Epithelial cell of esophagus (primary cell): ENCODE results near the gene NECAP2.
"Not testable (repeated sequence)": the region's sequence is repeated elsewhere in the genome, so short reads cannot be mapped to it uniquely, and the experiment has no call there.

Source experiments
- DNase-seq: peaks from one replicate; pipeline ENCODE4 v3.0.0; 2010; ENCODE audit warnings: low read depth
- H3K4me3 ChIP-seq: 2 replicates; pipeline ENCODE4 v1.5.1; 2011; ENCODE audit warnings: mild to moderate bottlenecking, low read length, control low read depth
- TF ChIP-seq, protein P1 (sequence below): IDR thresholded peaks from 2 replicates; pipeline ENCODE4 v1.5.1; 2011; ENCODE audit warnings: low read depth, mild to moderate bottlenecking, low read length, control low read depth, inconsistent platforms; ENCODE audit not compliant: insufficient read depth; ENCODE audit errors: missing control alignments

Gene NECAP2

DNA sequence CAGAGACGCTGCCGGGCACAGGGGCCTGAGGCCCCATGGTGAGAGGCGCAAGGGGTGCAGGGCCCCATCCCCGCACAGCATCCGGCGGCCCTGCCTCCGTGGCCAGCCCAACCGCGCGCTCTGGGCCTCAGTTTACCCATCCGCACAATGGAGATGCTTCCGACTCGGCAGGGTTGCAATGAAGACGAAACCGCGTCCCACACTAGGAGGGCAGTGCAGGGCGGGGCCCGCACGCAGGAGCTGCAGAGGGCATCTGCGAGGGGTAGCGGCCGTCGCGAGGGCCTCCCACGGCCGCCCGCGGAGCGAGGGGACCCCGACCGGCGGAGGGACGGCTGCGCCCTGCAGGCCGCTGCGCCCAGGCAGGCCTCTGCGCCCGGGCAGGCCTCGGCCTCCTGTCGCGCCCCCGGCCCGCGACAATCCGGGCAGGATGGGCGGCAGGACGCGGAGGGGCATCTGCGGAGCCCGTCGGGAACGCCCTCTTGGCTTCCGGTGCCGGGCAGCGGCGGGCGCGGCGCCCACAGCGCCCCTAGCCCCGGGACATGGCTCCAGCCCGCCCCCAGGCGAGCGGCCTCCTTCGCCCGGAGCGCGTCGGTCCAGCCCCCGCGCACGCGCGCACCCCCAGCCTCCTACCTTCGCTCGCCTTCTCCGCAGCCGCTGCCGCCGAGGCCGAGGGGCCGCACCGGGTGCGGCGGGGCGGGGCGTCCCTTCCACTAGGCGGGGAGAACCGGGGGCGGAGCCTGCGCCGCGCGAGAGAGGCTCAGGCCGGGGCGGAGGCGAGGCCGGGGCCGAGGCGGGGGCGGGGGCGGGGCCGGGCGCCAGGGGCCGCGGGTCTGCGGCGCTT lies 58.3 kb downstream of the NECAP2 start:
- peak; percentile 74 for DNase-seq
- peak overlapping the region; percentile 68 for H3K4me3 ChIP-seq
- TF ChIP-seq, protein P1, sequence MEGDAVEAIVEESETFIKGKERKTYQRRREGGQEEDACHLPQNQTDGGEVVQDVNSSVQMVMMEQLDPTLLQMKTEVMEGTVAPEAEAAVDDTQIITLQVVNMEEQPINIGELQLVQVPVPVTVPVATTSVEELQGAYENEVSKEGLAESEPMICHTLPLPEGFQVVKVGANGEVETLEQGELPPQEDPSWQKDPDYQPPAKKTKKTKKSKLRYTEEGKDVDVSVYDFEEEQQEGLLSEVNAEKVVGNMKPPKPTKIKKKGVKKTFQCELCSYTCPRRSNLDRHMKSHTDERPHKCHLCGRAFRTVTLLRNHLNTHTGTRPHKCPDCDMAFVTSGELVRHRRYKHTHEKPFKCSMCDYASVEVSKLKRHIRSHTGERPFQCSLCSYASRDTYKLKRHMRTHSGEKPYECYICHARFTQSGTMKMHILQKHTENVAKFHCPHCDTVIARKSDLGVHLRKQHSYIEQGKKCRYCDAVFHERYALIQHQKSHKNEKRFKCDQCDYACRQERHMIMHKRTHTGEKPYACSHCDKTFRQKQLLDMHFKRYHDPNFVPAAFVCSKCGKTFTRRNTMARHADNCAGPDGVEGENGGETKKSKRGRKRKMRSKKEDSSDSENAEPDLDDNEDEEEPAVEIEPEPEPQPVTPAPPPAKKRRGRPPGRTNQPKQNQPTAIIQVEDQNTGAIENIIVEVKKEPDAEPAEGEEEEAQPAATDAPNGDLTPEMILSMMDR = no peak

DNA sequence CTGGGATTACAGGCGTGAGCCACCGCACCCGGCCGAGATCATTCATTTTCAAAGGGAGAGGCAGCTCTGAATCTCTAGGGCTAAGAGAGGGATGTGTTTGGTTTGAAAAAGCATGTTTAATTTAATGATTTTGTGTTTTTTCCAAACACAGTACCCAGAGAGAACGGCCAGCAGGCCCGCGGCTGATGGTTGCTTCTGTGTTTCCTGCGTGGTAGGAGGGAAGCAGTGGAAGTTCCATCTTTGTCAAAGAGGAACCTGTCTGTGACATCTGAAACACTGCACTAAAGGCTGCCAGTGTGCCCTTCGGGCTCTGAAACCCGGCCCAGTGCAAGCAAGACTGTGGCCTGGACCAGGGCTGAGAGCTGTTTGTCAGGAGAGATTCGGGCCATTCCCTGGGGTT lies 59.9 kb downstream of the NECAP2 start:
- H3K4me3 ChIP-seq, DNase-seq: not testable (repeated sequence)

DNA sequence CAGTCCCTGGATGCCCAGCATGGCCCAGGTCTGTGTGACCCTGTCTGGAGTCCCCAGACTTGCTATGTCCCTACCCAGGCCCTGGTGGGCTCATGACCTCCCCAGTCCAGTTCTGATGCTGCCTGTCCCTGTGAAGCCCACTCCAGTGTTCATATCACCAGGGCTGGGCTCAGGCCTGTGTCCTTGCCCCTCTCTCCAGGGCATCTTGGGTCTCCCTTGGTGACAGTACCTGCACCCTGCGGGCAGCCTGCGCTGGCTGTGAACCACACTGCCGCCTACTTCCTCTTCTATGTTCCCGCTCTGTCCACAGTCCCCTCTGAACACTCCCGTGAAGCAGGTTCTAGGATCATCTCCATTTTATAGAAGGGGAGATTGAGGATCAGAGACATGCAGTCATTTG lies 60.5 kb downstream of the NECAP2 start:
- not testable (repeated sequence) for DNase-seq, H3K4me3 ChIP-seq

DNA sequence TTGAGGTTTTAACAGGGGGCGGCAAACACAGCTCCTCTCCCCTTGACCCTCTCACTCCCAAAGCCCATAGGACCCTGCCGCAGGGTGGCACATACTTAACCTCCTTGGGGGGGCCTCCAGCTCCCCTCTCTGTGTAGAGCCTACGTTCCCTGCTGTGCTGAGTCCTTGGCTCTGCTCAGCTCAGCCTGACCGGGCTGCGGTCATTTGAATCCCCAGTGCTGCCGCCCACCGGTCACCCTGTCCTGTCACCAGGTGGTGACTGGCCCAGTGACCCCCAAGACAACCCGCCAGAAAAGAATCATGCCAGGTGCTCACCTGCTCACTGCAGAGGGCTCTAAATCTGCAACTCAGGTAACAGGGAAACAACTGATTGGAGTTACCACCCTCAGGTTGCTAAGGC lies 60.9 kb downstream of the NECAP2 start:
- H3K4me3 ChIP-seq, DNase-seq: not testable (repeated sequence)

DNA sequence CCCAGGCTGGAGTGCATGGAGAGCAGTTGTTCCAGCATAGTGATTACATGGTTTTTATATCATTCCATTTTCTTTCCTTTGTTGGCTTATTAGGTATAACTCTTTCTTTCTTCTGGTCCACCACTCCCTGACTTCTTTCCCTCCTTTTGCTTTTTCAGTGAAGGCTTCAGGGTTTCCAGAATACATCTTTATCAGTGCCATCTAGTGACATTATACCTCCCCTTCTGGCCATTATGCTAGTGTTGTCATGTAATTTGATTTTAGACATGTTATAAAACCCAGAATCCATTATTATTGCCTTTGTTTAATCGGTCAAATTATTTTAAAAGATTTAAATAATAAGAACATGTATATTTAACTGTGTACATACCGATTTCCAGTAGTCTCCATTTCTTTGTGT lies 63.0 kb downstream of the NECAP2 start:
- DNase-seq = no peak
- TF ChIP-seq, protein P1 = no peak
- H3K4me3 ChIP-seq = no peak overlapping the region

DNA sequence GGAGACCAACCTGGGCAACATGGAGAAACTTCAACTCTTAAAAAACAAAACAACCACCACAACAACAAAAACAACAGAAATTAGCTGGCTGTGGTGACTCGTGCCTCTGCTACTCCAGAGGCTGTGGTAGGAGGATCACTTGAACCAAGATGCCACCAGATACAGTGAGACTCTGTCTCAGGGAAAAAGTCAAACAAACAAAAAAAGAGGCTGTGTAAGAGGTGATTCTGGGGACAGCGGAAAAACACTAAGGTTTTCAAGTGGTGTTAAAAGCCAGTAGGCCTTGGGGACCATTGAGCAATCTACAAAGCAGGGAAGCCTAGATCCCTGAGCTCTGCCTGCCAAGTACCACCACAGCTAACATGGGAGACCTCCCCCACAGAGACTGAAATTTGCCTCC lies 65.3 kb downstream of the NECAP2 start:
- not testable (repeated sequence) for H3K4me3 ChIP-seq, DNase-seq

DNA sequence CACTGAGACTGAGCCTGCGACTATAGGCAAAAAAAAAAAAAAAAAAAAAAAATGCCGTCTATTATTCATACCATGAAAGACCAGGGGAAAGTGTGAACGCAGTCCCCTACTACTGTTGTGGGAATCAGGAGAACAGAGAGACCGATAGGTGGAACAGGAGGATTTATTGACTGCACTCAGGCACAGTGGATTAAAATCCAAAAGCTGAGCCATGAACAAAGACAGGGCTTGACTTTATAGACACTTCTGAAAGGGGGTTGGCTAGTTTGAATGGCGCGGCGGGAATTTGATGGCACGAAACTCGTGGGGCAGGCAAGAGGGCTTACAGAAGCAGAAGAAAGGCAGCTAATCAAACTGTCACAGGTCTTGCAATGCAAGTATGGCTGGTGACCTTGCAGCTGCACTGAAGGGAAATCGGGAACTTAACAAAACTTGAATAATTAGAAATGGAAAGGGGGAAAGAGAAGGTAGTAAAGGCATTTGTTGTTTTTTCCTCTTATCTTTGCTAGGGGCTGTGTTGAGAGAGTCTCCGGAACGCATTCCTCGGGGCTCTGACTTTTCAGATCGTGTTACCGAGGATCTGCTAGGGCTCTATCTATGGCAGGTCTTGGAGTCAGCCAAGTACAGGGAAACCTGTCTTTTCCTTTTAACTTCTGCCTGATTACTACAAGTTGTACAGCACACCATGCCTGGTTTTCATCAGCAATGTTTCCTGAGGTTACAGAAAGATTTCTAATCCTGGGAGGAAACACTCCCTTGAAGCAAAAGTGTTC lies 66.0 kb downstream of the NECAP2 start:
- not testable (repeated sequence) for DNase-seq, H3K4me3 ChIP-seq

DNA sequence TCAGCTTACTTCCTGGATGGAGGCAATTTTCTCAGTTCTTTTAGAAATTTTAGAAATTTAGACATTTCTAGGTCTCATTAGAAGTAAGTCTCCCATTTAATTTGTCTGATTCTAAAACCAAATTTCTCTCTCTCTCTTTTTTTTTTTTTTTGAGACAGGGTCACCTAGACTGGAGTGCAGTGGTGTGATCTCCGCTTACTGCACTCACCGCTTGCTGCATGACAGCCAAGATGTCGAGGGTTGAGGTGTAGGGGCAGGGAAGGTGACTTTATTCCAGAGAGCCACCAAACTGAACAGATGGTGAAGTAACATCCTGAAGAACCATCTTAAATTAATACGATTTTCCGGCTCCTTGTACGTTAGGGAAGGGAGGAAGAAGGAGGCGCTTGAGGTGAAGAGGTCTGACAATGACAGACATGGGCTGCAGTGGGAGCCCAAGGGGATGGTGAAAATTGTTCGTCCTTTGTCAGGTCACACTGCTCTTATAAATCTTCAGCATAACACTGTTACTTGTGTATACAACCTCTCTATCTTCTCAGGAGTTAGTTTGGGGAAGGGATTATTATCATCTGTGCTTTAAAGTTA lies 68.4 kb downstream of the NECAP2 start:
- H3K4me3 ChIP-seq = not testable (repeated sequence)
- DNase-seq = peak; percentile 39
